T1000 (cell line): Measurements from ENCODE around the gene NOC2L.
A peak's percentile ranks its signal among the peaks of the same experiment; 100 is the strongest.

Experiments
- DNase-seq: peaks from one replicate; lab custom pipeline; 2025; ENCODE audit warnings: mixed read lengths; lab: John Stamatoyannopoulos, UW

The NOC2L gene

GRCh38 chr1:974687-975328, 15.8 kb upstream of the NOC2L start:
- no peak for DNase-seq

DNA sequence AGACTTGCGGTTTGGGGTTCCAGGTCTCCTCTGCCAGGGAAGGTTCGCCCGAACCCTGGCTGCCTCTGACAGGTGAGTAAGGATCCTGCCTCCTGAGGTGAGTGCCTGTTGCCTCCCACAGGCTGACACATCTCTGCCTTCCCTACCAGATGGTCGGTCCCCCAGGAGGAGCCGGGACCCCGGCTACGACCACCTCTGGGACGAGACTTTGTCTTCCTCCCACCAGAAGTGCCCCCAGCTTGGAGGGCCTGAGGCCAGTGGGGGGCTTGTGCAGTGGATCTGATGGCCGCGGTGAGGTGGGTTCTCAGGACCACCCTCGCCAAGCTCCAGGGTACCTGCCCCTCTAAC, 15.2 kb upstream of the NOC2L start:
- DNase-seq = no peak

DNA sequence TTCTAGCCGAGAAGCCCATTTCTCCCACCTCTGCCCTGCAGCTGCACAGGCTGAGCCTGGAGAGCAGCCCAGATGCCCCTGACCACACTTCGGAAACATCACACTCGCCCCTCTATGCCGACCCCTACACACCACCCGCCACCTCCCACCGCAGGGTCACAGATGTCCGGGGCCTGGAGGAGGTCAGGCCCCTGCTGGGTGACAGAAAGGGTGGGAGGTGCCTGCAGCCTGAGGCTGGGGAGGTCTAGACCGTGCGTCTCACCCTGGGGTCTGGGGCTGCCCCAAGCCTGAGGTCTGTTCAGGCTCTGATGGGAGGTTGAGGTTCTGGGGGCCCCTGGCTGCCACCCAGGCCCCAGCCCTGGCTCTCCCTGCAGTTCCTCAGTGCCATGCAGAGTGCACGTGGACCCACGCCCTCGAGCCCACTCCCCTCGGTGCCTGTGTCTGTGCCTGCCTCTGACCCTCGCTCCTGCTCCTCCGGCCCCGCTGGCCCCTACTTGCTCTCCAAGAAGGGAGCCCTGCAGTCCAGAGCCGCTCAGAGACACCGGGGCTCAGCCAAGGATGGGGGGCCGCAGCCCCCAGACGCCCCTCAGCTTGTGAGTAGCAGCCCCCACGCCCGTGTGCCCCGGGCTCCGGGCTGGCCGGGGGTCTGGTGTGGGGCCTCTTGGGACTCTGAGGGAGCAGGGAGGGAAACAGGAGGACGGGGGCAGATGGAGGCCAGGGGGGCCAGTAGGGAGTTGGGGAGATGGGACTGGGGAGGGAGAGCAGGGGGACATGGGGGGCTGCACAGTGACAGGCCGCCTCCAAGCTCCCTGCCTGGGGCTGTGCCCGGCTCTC, 14.6 kb upstream of the NOC2L start:
- DNase-seq = no peak

GRCh38 chr1:972726-973458, 13.8 kb upstream of the NOC2L start:
- no peak for DNase-seq

GRCh38 chr1:971751-972506, 12.9 kb upstream of the NOC2L start:
- DNase-seq = no peak

DNA sequence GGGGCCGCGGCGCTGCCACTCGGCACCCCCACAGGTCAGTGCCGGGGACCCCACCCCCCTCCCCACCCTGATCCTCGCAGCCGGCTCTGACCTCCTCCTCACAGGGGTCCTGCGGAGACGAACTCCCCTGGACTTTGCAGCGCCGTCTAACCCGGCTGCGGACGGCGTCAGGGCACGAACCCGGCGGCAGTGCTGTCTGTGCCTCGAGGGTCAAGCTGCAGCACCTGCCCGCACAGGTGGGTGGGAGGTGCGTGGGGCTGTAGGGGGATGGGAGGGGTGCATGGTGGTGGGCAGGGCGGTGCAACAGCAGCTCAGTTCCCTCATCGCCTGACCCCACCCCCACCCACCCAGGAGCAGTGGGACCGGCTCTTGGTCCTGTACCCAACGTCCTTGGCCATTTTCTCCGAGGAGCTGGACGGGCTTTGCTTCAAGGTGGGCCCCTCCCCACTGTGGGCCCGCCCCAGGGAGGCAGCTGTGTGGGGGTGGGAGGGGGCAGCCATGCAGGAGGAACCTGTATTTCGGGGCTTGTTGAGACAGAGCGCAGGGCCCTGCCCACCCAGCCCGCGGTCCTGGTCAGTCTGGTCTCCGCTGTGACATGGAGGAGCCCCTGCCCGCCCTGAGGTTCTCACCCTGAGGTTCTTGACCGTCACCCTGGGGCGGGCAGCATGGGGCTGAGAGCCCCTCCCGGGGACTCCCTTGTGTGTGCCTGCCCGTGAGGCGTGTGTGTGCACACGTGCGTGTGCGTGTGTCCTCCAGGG, 12.1 kb upstream of the NOC2L start:
- no peak for DNase-seq

DNA sequence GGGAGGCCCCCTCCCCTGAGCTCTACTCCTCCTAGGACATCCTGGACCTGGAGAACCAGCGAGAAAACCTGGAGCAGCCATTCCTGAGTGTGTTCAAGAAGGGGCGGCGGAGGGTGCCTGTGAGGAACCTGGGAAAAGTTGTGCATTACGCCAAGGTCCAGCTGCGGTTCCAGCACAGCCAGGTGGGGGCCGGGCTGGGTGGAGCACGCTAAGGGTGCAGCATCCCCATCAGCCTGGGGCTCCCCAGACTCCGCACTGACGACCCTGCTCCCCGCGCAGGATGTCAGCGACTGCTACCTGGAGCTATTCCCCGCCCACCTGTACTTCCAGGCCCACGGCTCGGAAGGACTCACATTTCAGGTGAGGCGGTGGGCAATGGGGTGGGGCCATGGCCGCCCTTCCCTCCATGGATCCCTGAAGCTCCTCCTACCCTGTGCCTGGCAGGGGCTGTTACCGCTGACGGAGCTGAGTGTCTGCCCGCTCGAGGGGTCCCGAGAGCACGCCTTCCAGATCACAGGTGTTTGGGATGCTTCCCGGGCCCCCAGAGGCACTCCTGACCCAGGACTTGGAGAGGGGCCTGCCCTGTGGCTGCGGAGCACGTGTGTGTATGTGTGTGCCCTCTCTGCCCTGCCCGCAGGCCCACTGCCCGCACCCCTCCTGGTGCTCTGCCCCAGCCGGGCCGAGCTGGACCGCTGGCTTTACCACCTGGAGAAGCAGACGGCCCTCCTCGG, 11.4 kb upstream of the NOC2L start:
- DNase-seq = no peak

DNA sequence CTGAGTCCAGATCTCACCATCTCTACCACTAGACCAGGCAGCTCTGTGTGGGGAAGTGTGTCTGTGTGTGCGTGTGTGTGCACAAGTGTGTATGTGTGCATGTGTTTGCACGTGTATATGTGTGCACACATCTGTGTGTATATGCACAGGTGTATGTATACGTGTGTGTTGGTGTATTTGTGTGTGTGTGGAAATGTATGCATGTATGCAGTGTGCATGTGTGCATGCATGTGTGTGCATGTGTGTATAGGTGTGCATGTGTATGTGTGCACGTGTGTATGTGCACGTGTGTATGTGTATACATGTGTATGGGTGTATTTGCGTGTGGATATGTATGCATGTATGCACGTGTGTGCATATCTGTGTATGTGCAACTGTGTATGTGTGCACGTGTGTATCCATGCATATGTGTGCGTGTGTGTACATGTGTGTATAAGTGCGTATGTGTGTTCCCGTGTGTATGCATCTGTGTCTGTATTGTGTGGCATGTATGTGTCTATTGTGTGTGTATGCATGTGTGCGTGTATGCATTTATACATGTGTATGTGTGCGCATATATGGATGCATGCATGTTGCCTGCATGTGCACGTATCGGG, 10.3 kb upstream of the NOC2L start:
- no peak for DNase-seq

GRCh38 chr1:967466-968343, 8.6 kb upstream of the NOC2L start:
- no peak for DNase-seq

DNA sequence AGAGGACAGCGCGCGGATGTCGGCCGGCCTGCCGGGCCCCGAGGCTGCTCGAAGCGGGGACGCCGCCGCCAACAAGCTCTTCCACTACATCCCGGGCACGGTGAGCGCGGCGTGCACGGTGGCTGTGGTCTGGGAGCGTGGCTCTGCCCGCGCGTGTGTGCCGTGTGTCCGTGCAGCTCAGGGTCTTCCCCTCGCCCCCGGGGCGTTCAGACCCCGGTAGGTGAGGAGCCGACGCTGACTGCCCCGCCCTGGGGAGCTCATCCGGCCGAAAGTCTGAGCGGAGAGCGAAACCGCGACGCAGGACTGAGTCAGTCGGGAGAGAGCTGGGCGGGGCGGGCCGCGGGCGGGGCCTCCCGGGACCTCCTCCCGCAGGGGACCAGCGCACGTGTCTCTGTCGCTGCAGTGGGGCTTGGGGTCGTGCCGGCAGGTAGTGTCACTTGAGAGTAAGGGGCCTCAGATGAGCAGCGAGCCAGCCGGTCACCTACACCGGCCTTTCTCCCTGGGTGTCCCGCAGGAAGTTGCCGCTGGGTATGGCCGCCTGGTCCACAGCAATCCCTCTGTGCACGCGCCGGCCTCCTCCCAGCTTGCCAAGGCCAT, 7.7 kb upstream of the NOC2L start:
- peak; percentile 51 for DNase-seq

- peak; percentile 19 for DNase-seq
Measured at GRCh38 chr1:966135-966703, 7.2 kb upstream of the NOC2L start, which contains the start of gene PLEKHN1. TSS of gene PLEKHN1 (plus strand) at chr1:966482. CDS start at chr1:966532, 50 bp downstream.

DNA sequence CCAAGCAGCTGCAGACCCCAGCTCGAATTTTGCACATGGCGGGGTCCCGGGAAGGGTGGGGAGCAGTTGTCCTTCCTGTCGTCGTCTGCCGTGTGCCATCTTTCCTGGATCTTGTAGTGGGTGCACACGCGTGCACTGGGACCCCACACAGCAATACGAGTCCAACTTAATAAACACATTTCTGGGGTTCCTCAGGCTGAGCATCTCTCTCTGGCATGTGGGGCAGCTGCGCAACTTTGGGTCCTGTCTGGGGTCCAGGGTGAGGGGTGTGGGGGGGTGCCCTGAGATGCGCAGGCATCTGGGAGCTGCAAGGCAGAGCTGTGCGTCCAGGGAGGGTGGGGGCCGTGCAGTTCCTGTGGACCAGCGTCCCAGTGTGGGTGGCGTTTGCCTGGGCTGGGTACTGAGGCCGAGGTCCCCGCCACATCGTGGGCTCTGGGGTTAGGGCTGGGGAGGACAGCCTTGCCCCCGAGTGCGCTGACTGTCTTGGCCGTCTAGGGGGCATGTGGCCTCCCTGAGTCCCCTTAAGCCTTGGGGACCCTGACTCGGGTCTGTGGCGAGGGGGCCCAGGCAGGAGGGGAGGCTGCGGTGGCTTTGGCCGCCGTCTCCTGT, 6.6 kb upstream of the NOC2L start:
- DNase-seq = no peak

- DNase-seq = no peak
Measured at GRCh38 chr1:964691-965525, 5.9 kb upstream of the NOC2L start.

GRCh38 chr1:963746-964525, 4.9 kb upstream of the NOC2L start:
- DNase-seq = no peak

- no peak for DNase-seq
Measured at GRCh38 chr1:963301-963651, 4.2 kb upstream of the NOC2L start.
